SK-N-SH (cell line): Measurements from ENCODE around the gene ZNF655. TPM values are rescaled to one million over a fixed set of nuclear protein-coding genes. Genes with fewer than 3 reads are reported as not detected.
A peak's percentile ranks its signal among the peaks of the same experiment; 100 is the strongest.

Experiments
- CTCF ChIA-PET: fragments of 300-600, 350-600 bp; formaldehyde crosslinking; extraction: SDS; loops from one replicate; lab custom pipeline; 2021; lab: Yijun Ruan, JAX
- POLR2A ChIA-PET: fragments of 350-600 bp; sonication (Branson Sonifier 250); formaldehyde crosslinking; extraction: SDS; loops from one replicate; lab custom pipeline; 2020; ENCODE audit warnings: antibody characterized with exemption, inconsistent platforms; lab: Yijun Ruan, JAX
- DNase-seq: peaks from one replicate; pipeline ENCODE4 v3.0.0; 2012
- H2AFZ ChIP-seq: fragments of 200-600 bp; sonication (generic); 2 replicates; pipeline ENCODE4 v1.8.1; 2016; ENCODE audit warnings: antibody characterized with exemption, mild to moderate bottlenecking, low read depth
- H3F3A ChIP-seq: fragments of 200-600 bp; sonication (generic); replicated peaks from 2 replicates; pipeline ENCODE3; 2016; ENCODE audit warnings: antibody characterized with exemption, mild to moderate bottlenecking; ENCODE audit not compliant: insufficient read depth
- H3K27ac ChIP-seq, 2 experiments: fragments of 200-500 bp in 1 of 2; fragments of 200-600 bp in 1 of 2; sonication (Bioruptor generic) in 1 of 2; sonication (generic), shearing (Covaris generic) in 1 of 2; 2 replicates each; pipeline versions ENCODE4 v1.5.1 to v1.6.1; 2014 to 2016; ENCODE audit warnings: low read depth in 2 of 2, inconsistent platforms in 1 of 2, low read length in 1 of 2, mild to moderate bottlenecking in 1 of 2, mixed read lengths in 1 of 2
- H3K27me3 ChIP-seq: fragments of 200-600 bp; sonication (generic), shearing (Covaris generic); 2 replicates; pipeline ENCODE4 v1.6.1; 2016; ENCODE audit warnings: mixed run types; ENCODE audit not compliant: insufficient read depth
- H3K36me3 ChIP-seq, 2 experiments: fragments of 200-500 bp in 1 of 2; fragments of 200-600 bp in 1 of 2; sonication (Bioruptor generic) in 1 of 2; sonication (generic) in 1 of 2; replicated peaks in 1 of 2; 2 replicates each; pipeline versions ENCODE3 to v1.5.1; 2014 to 2016; ENCODE audit warnings: low read length in 1 of 2, mild to moderate bottlenecking in 1 of 2; ENCODE audit not compliant: insufficient read depth in 2 of 2, control insufficient read depth in 1 of 2
- H3K4me1 ChIP-seq, 2 experiments: fragments of 200-500 bp in 1 of 2; fragments of 200-600 bp in 1 of 2; sonication (Bioruptor generic) in 1 of 2; sonication (generic), shearing (Covaris generic) in 1 of 2; 2 replicates each; pipeline versions ENCODE4 v1.5.1 to v1.6.1; 2014 to 2016; ENCODE audit warnings: low read depth in 1 of 2, low read length in 1 of 2, mixed run types in 1 of 2; ENCODE audit not compliant: insufficient read depth in 2 of 2, control insufficient read depth in 1 of 2
- H3K4me2 ChIP-seq: fragments of 200-600 bp; sonication (generic), shearing (Covaris generic); 2 replicates; pipeline ENCODE4 v1.6.1; 2017; ENCODE audit warnings: mixed run types
- H3K4me3 ChIP-seq, 2 experiments: fragments of 200-500 bp in 1 of 2; fragments of 200-600 bp in 1 of 2; sonication (Bioruptor generic) in 1 of 2; sonication (generic), shearing (Covaris generic) in 1 of 2; 2 replicates each; pipeline versions ENCODE4 v1.5.1 to v1.8.1; 2014 to 2016; ENCODE audit warnings: low read depth in 2 of 2, inconsistent platforms in 1 of 2, low read length in 1 of 2, mild to moderate bottlenecking in 1 of 2, mixed read lengths in 1 of 2, moderate library complexity in 1 of 2
- H3K79me2 ChIP-seq: fragments of 200-600 bp; sonication (generic); 2 replicates; pipeline ENCODE4 v1.8.1; 2017; ENCODE audit warnings: mild to moderate bottlenecking; ENCODE audit not compliant: insufficient read depth
- H3K9ac ChIP-seq: fragments of 200-600 bp; sonication (generic); 2 replicates; pipeline ENCODE4 v1.6.1; 2017; ENCODE audit warnings: mixed run types
- H3K9me2 ChIP-seq: fragments of 200-600 bp; sonication (generic); 2 replicates; pipeline ENCODE4 v1.6.1; 2017; ENCODE audit warnings: mixed run types
- H3K9me3 ChIP-seq: fragments of 200-600 bp; sonication (generic); 2 replicates; pipeline ENCODE4 v1.6.1; 2017; ENCODE audit warnings: mixed run types, mild to moderate bottlenecking, moderate library complexity
- H4K20me1 ChIP-seq: fragments of 200-600 bp; sonication (generic); 2 replicates; pipeline ENCODE4 v1.6.1; 2017; ENCODE audit warnings: mild to moderate bottlenecking, mixed run types; ENCODE audit not compliant: insufficient read depth
- ELF1 ChIP-seq: IDR thresholded peaks from 2 replicates; pipeline ENCODE4 v1.4.0; 2012
- EZH2phosphoT487 ChIP-seq: fragments of 200-600 bp; sonication (generic); IDR thresholded peaks from 2 replicates; pipeline ENCODE4 v1.6.1; 2017; ENCODE audit warnings: low read depth, mixed run types, mild to moderate bottlenecking, antibody characterized with exemption, moderate library complexity, borderline replicate concordance
- FOXJ3 ChIP-seq: sonication (generic); formaldehyde crosslinking; IDR thresholded peaks from 2 replicates; pipeline ENCODE4 v1.5.1; 2020; ENCODE audit warnings: mild to moderate bottlenecking, missing genetic modification reagents
- NFIC ChIP-seq: IDR thresholded peaks from 2 replicates; pipeline ENCODE4 v1.4.0; 2012; ENCODE audit warnings: borderline replicate concordance
- NRF1 ChIP-seq: IDR thresholded peaks from 2 replicates; pipeline ENCODE4 v1.6.1; 2012; ENCODE audit warnings: low read depth, mild to moderate bottlenecking, low read length
- SIN3A ChIP-seq: IDR thresholded peaks from 2 replicates; pipeline ENCODE4 v1.6.1; 2012; ENCODE audit warnings: low read depth, mild to moderate bottlenecking, low read length, moderate library complexity, borderline replicate concordance
- TEAD4 ChIP-seq: IDR thresholded peaks from 2 replicates; pipeline ENCODE4 v1.4.0; 2012; ENCODE audit warnings: mild to moderate bottlenecking, borderline replicate concordance; ENCODE audit not compliant: insufficient read depth
- WGBS: methylation state at CpG from one replicate; pipeline ENCODE4 v1.1.6; 2017; ENCODE audit warnings: low lambda C conversion rate; 5-methylcytosine and 5-hydroxymethylcytosine counted together
- polyA plus RNA-seq, 3 experiments: library from polyadenylated mRNA; depleted of rRNA; stranded (reverse); fragments of >200 nt; gene quantifications; 2 replicates each; pipeline ENCODE4 v1.2.3, GENCODE V29; 2012
- TF ChIP-seq, protein P1 (sequence below): fragments of 150-350 bp; IDR thresholded peaks from 2 replicates; pipeline ENCODE4 v1.6.1; 2016; ENCODE audit warnings: mild to moderate bottlenecking, low read depth, low read length
- TF ChIP-seq, protein P2 (sequence below): fragments of 200-600 bp; sonication (generic); IDR thresholded peaks from 2 replicates; pipeline ENCODE4 v1.6.1; 2017; ENCODE audit warnings: antibody characterized with exemption, mild to moderate bottlenecking, moderate library complexity

Gene ZNF655
- polyA plus RNA-seq, 1 of the 3 experiments (the other 2 are of a cell fraction), result 113 TPM

DNA sequence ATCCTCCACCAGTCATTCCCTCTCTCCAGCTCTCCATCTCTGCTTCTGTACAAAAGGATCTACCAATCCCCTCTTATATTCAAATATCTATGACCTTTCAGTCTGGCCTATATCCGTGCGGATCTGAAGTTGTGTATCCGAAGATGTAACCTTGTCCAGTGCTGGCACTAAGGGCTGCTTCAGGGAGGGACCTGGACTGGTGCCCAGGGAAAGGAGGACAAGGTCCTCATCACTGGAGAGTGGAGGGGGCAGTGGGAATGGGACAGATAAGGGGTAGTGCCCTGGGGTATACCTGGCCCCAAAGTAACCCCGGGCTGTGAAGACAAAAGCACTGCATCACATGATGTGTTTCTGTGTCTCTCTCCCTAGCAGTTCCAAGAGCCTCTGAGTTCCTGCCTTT, 41.4 kb downstream of the ZNF655 start:
- Histone ChIP-seq H3F3A (no peaks in the 10 kb centered on the region), H3K4me2 (no peak overlapping the region), H2AFZ (no peak overlapping the region), H3K9ac (no peak overlapping the region), H3K4me1 (no peaks in the 10 kb centered on the region; a peak in 1 of 4 replicates), H3K9me2 (no peaks in the 10 kb centered on the region), H3K4me3 (no peak overlapping the region), H3K79me2 (no peaks in the 10 kb centered on the region), H3K27ac (no peak overlapping the region), H3K9me3 (no peaks in the 10 kb centered on the region), H3K36me3 (no peaks in the 10 kb centered on the region), H4K20me1 (no peaks in the 10 kb centered on the region), H3K27me3 (no peaks in the 10 kb centered on the region)
- TF ChIP-seq ELF1 (no peak), EZH2phosphoT487 (no peak), FOXJ3 (CRISPR knock-in tag) (no peak)
- ChIA-PET POLR2A (no interaction called here), CTCF (interaction anchor here (1.0 to 1.9 kb wide), 2 partner anchors 10 to 16 kb away, joined by 3 to 5 read pairs; no protein-coding TSS in a partner anchor)
- 64% methylated on average over 4 of the region's 4 CpGs for WGBS
- no peak for DNase-seq

DNA sequence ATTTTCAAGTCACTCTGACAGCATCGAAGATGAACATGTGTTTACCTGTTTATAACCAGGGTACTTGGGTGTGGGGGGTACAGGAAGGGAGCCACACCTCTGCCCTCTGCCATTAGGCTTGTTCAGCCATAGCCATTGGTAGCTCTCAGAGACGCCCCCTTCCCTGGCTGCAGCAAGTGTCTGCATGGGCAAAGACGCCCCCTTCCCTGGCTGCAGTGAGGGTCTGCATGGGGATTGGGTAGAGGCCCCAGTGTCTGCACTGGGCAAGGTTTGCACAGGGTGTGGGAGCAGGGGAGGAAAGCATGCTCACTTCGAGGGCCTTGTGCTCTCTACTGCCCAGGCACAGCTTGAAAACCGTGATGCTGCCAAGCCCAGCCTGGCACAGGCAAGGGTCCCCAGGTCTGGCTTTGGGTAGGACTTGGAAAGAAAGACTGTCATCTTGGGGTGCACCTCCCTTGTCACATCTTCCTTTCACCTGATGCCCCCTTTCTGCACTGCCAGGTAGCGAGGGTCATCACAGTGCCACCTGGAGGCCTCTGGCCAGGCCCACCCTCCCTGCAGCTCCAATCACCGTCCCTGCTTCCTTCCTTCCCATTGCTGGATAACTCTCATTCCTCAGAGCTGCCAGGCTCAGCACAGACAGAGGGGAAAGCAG, 43.3 kb downstream of the ZNF655 start:
- CTCF ChIA-PET, result interaction anchor here (1.2 kb wide), 1 partner anchor 12 kb away, joined by 3 read pairs; no protein-coding TSS in a partner anchor
- no peaks in the 10 kb centered on the region for H3K9me3 ChIP-seq
- no peaks in the 10 kb centered on the region for H3K79me2 ChIP-seq
- no peaks in the 10 kb centered on the region for H3K9me2 ChIP-seq
- H3K4me2 ChIP-seq, result no peak overlapping the region
- no peak overlapping the region for H2AFZ ChIP-seq
- H3K9ac ChIP-seq, result no peak overlapping the region
- H3F3A ChIP-seq, result no peaks in the 10 kb centered on the region
- DNase-seq, result no peak
- 69% methylated on average over 7 of the region's 7 CpGs for WGBS
- no peaks in the 10 kb centered on the region for H4K20me1 ChIP-seq
- H3K27me3 ChIP-seq, result no peaks in the 10 kb centered on the region
- no peak overlapping the region for H3K4me3 ChIP-seq
- TF ChIP-seq, protein P1, sequence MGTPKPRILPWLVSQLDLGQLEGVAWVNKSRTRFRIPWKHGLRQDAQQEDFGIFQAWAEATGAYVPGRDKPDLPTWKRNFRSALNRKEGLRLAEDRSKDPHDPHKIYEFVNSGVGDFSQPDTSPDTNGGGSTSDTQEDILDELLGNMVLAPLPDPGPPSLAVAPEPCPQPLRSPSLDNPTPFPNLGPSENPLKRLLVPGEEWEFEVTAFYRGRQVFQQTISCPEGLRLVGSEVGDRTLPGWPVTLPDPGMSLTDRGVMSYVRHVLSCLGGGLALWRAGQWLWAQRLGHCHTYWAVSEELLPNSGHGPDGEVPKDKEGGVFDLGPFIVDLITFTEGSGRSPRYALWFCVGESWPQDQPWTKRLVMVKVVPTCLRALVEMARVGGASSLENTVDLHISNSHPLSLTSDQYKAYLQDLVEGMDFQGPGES, result no peak
- TF ChIP-seq TEAD4 (no peak), NFIC (no peak), ELF1 (no peak), NRF1 (no peak), SIN3A (no peak), EZH2phosphoT487 (no peak)
- TF ChIP-seq, protein P2, sequence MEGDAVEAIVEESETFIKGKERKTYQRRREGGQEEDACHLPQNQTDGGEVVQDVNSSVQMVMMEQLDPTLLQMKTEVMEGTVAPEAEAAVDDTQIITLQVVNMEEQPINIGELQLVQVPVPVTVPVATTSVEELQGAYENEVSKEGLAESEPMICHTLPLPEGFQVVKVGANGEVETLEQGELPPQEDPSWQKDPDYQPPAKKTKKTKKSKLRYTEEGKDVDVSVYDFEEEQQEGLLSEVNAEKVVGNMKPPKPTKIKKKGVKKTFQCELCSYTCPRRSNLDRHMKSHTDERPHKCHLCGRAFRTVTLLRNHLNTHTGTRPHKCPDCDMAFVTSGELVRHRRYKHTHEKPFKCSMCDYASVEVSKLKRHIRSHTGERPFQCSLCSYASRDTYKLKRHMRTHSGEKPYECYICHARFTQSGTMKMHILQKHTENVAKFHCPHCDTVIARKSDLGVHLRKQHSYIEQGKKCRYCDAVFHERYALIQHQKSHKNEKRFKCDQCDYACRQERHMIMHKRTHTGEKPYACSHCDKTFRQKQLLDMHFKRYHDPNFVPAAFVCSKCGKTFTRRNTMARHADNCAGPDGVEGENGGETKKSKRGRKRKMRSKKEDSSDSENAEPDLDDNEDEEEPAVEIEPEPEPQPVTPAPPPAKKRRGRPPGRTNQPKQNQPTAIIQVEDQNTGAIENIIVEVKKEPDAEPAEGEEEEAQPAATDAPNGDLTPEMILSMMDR, result peak; percentile 11; the same call in 1 of the 2 replicates
- TF ChIP-seq, all 33 proteins: peak for 1
- Histone ChIP-seq H3K4me1 (no peaks in the 10 kb centered on the region; a peak in 1 of 4 replicates), H3K27ac (no peak overlapping the region), H3K36me3 (no peaks in the 10 kb centered on the region)
- POLR2A ChIA-PET, result interaction anchor here (2.0 kb wide), 1 partner anchor 15 kb away, joined by 6 read pairs; the partner anchor contains the start of gene ZSCAN25
